GM12878 (cell line): ENCODE measurements around the gene SMARCA4. TPM values are rescaled to one million over a fixed set of nuclear protein-coding genes. Genes with fewer than 3 reads are reported as not detected.

Experiments used
- ATAC-seq: fragments of 200-7000 bp; cut with Tn5 transposase; 3 replicates; pipeline ENCODE4 v1.9.1; 2020; ENCODE audit warnings: mild to moderate bottlenecking, moderate library complexity
- BruUV-seq: library from RNA; stranded (reverse); fragments of 400-500 nt; replicated peaks from 2 replicates; lab custom pipeline; 2021; lab: Mats Ljungman, UMichigan
- CTCF ChIA-PET: fragments of 300-600 bp; sonication (Branson Sonifier 250); formaldehyde crosslinking; extraction: SDS; loops from one replicate; lab custom pipeline; 2021; ENCODE audit warnings: inconsistent platforms; lab: Yijun Ruan, JAX
- POLR2A ChIA-PET: fragments of 350-600 bp; formaldehyde crosslinking; extraction: SDS; loops from one replicate; lab custom pipeline; 2021; ENCODE audit warnings: inconsistent platforms; lab: Charles Lee
- RAD21 ChIA-PET: fragments of 300-600 bp; sonication (Branson Sonifier 250); formaldehyde crosslinking; loops from one replicate; lab custom pipeline; 2023; ENCODE audit warnings: antibody characterized with exemption; ENCODE audit not compliant: unreplicated experiment; lab: Charles Lee
- SMC1A ChIA-PET: fragments of 300-600 bp; sonication (Branson Sonifier 250); formaldehyde crosslinking; loops from one replicate; lab custom pipeline; 2023; ENCODE audit not compliant: unreplicated experiment, uncharacterized antibody; lab: Charles Lee
- DNase-seq: peaks from one replicate; pipeline ENCODE4 v3.0.0-alpha.2; 2011; ENCODE audit warnings: low read depth, low spot score
- FAIRE-seq: peaks from 3 replicates; lab custom pipeline; 2011; peaks lifted over from hg19 to GRCh38; lab: Jason Lieb, UNC
- H2AFZ ChIP-seq: 2 replicates; pipeline ENCODE4 v1.6.0; 2011; ENCODE audit warnings: low read depth, low read length, control low read depth; ENCODE audit not compliant: control insufficient read depth
- H3K27ac ChIP-seq: 2 replicates; pipeline ENCODE4 v1.5.1; 2011; ENCODE audit warnings: control low read depth; ENCODE audit not compliant: control insufficient read depth, insufficient read depth
- H3K27me3 ChIP-seq, 2 experiments: replicated peaks in 1 of 2; 2 replicates each; pipeline versions ENCODE4 v1.6.0 to v1.6.1; 2011; ENCODE audit warnings: low read length in 1 of 2; ENCODE audit not compliant: control insufficient read depth in 2 of 2, insufficient read depth in 2 of 2
- H3K36me3 ChIP-seq, 2 experiments: 2 replicates each; pipeline ENCODE4 v1.5.1; 2011; ENCODE audit warnings: low read length in 1 of 2; ENCODE audit not compliant: control insufficient read depth in 2 of 2, insufficient read depth in 2 of 2
- H3K4me1 ChIP-seq: 2 replicates; pipeline ENCODE4 v1.6.1; 2011; ENCODE audit warnings: mild to moderate bottlenecking, low read length, moderate library complexity, mixed read lengths; ENCODE audit not compliant: control insufficient read depth, insufficient read depth
- H3K4me2 ChIP-seq: 2 replicates; pipeline ENCODE4 v1.6.0; 2011; ENCODE audit warnings: control low read depth; ENCODE audit not compliant: control insufficient read depth, insufficient read depth
- H3K4me3 ChIP-seq: fragments of 200-600 bp; sonication (generic); 2 replicates; pipeline ENCODE4 v1.5.1; 2016
- H3K79me2 ChIP-seq: 2 replicates; pipeline ENCODE4 v1.6.0; 2011; ENCODE audit warnings: low read length; ENCODE audit not compliant: control insufficient read depth, insufficient read depth
- H3K9ac ChIP-seq: 2 replicates; pipeline ENCODE4 v1.8.0; 2011; ENCODE audit warnings: low read length, control low read depth, mixed read lengths; ENCODE audit not compliant: control insufficient read depth, insufficient read depth
- H3K9me3 ChIP-seq: replicated peaks from 3 replicates; pipeline ENCODE4 v1.5.1; 2011; ENCODE audit warnings: mild to moderate bottlenecking, low read length; ENCODE audit not compliant: control insufficient read depth, insufficient read depth
- H4K20me1 ChIP-seq: 2 replicates; pipeline ENCODE4 v1.6.0; 2011; ENCODE audit not compliant: control insufficient read depth, insufficient read depth
- FOXM1 ChIP-seq: IDR thresholded peaks from 2 replicates; pipeline ENCODE4 v1.6.1; 2012; ENCODE audit warnings: low read depth, mild to moderate bottlenecking, inconsistent platforms, low read length, moderate library complexity
- HDAC6 ChIP-seq: fragments of 200-600 bp; sonication (generic); IDR thresholded peaks from one replicate; pipeline ENCODE4 v1.8.0; 2017; ENCODE audit warnings: antibody characterized with exemption; ENCODE audit not compliant: unreplicated experiment
- POLR2A ChIP-seq: IDR thresholded peaks from 2 replicates; pipeline ENCODE4 v1.6.1; 2011; ENCODE audit warnings: low read depth, mild to moderate bottlenecking, low read length
- WGBS: methylation state at CpG from one replicate; pipeline ENCODE4 v1.1.6; 2016; ENCODE audit warnings: low lambda C conversion rate; ENCODE audit not compliant: insufficient replicate concordance, insufficient coverage; ENCODE audit errors: missing lambda C conversion rate; 5-methylcytosine and 5-hydroxymethylcytosine counted together
- in situ Hi-C: fragments of 300-500 bp; cut with MboI; formaldehyde crosslinking; loops from 9 replicates; pipeline ENCODE4 v1.14.3; 2018; ENCODE audit warnings: mixed read lengths
- intact Hi-C: fragments of 100-400 bp; cut with micrococcal nuclease; formaldehyde crosslinking; loops from one replicate; pipeline ENCODE4 v1.14.2; 2022; ENCODE audit not compliant: unreplicated experiment
- polyA plus RNA-seq, 11 experiments: library from polyadenylated mRNA; depleted of rRNA in 4 of 11; unstranded in 6 of 11; stranded (reverse) in 5 of 11; fragments of >200 nt; fragmentation: Nextera tagmentation in 4 of 11; fragmentation: Illumina TruSeq in 1 of 11; extraction: Ambion mirVana in 4 of 11; extraction: Trizol in 1 of 11; gene quantifications; 1 replicate in 1 of 11; 2 replicates in 10 of 11; pipeline versions ENCODE4 v1.2.1 to v1.2.3, GENCODE V29; 2011 to 2016; ENCODE audit warnings: inconsistent platforms in 2 of 11, missing spikeins in 2 of 11, low read depth in 1 of 11
- total RNA-seq, 4 experiments: library from RNA; depleted of rRNA in 3 of 4; stranded (reverse); fragments of >200 nt in 3 of 4; fragmentation: Illumina TruSeq in 1 of 4; extraction: Trizol in 1 of 4; gene quantifications; 2 replicates each; pipeline versions ENCODE4 v1.2.1 to v1.2.3, GENCODE V29; 2013 to 2021

The SMARCA4 gene
- total and polyA plus RNA-seq, 10 of the 15 experiments (the other 5 are each of a cell fraction or from before 2014, with no cell fraction given) = 22.4 to 175 (median 57.4) TPM

DNA sequence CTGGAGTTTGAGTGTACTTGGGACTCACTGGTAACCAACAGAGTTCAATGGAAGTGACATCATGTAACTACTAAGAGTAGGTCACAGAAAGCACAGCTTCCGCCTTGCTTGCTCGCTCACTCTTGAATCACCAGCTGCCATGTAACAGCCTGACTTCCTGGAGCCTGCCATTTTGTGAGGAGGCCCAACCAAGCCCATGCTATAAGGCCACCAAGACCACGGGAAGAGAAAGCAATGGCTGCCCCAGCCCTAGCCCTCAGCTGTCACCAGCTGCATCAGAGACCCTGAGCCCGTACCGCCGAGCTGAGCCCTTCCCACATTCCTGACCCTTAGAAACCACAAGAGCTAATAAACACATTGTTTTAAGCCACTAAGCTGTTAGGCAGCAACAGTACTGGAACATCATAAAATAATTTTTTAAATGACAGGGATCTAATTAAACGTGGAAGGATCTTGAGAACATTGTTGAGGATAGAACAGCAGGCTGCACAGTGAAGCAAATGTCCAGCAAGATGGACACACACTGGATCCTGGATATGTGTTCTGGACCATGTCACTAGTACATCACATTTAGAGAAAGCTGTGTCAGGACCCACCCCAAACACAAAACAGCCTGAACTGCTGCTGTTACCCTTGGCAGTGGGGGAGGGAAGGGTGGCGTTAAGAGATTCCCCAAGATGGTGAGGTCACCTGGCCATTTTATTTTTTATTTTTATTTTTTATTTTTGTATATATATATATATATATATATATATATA is 106.7 kb downstream of the SMARCA4 start:
- FAIRE-seq (peak; percentile 41), ATAC-seq (no peak), DNase-seq (no peak)
- Histone ChIP-seq H3K9me3 (no peaks in the 10 kb centered on the region), H3K27ac (no peak overlapping the region), H3K4me3 (no peak overlapping the region), H3K79me2 (no peaks in the 10 kb centered on the region), H4K20me1 (no peaks in the 10 kb centered on the region), H3K9ac (no peak overlapping the region)
- intact Hi-C loops = no loop called here
- WGBS = 100% methylated on average over 8 of the region's 8 CpGs
- ChIA-PET SMC1A (no interaction called here), POLR2A (no interaction called here), RAD21 (interaction anchor here (0.9 kb wide), 2 partner anchors 32 to 58 kb away, joined by 3 read pairs; no protein-coding TSS in a partner anchor), CTCF (interaction anchor here (0.8 kb wide), 1 partner anchor 63 kb away, joined by 3 read pairs; no protein-coding TSS in a partner anchor)
- TF ChIP-seq POLR2A (0 out of 2 replicates have a peak, but pooled peaks have one; percentile 20), FOXM1 (no peak)
- TF ChIP-seq, all 136 proteins: peak for 1
- Histone ChIP-seq H2AFZ (no peak overlapping the region), H3K36me3 (peaks cover 2 to 5% of the 10 kb centered on the region in 2 experiments; a peak in 3 of 4 replicates), H3K27me3 (no peaks in the 10 kb centered on the region), H3K4me1 (no peaks in the 10 kb centered on the region), H3K4me2 (no peak overlapping the region)
- BruUV-seq = no TSS peak
- in situ Hi-C loops = no loop called here

- 100% methylated on average over 9 of the region's 9 CpGs for WGBS
- POLR2A ChIA-PET = interaction anchor here (0.6 kb wide), 1 partner anchor 81 kb away, joined by 5 read pairs; no protein-coding TSS in a partner anchor
These were observed 108.7 kb downstream of the SMARCA4 start for GRCh38 chr19:11069561-11069960.

More at GRCh38 chr19:11069561-11069960, 108.7 kb downstream of the SMARCA4 start:
- no TSS peak for BruUV-seq
- TF ChIP-seq HDAC6 = no peak
- H2AFZ ChIP-seq = no peak overlapping the region
- CTCF ChIA-PET = interaction anchor here (0.6 kb wide), 1 partner anchor 228 kb away, joined by 3 read pairs; no protein-coding TSS in a partner anchor
- H3K4me1 ChIP-seq = no peaks in the 10 kb centered on the region
- FAIRE-seq = no peak
- peaks cover 0 to 5% of the 10 kb centered on the region in 2 experiments; a peak in 2 of 4 replicates for H3K36me3 ChIP-seq
- no peak overlapping the region for H3K9ac ChIP-seq
- no peak for DNase-seq
- H3K27me3 ChIP-seq = no peaks in the 10 kb centered on the region
- SMC1A ChIA-PET = no interaction called here
- no peak overlapping the region for H3K4me2 ChIP-seq
- no peak for ATAC-seq
- in situ Hi-C loops (no loop called here), intact Hi-C loops (no loop called here)
- H3K27ac ChIP-seq = no peak overlapping the region
- RAD21 ChIA-PET = no interaction called here
- H3K4me3 ChIP-seq = no peak overlapping the region
- H4K20me1 ChIP-seq = no peaks in the 10 kb centered on the region
- no peaks in the 10 kb centered on the region for H3K9me3 ChIP-seq
- H3K79me2 ChIP-seq = no peaks in the 10 kb centered on the region
